HepG2 (cell line): ENCODE results near the gene NDE1. TPM values are rescaled to one million over a fixed set of nuclear protein-coding genes. Genes with fewer than 3 reads are reported as not detected.

Experiments used
- ATAC-seq: fragments of 200-7000 bp; cut with Tn5 transposase; 3 replicates; pipeline ENCODE4 v1.9.1; 2020; ENCODE audit warnings: mild to moderate bottlenecking, moderate library complexity
- BruUV-seq: library from RNA; stranded (reverse); fragments of 400-500 nt; replicated peaks from 2 replicates; lab custom pipeline; 2021; lab: Mats Ljungman, UMichigan
- CTCF ChIA-PET: fragments of 300-600 bp; formaldehyde crosslinking; extraction: SDS; loops from one replicate; lab custom pipeline; 2021; ENCODE audit warnings: low total read pairs, inconsistent platforms, low intra/inter-chr PET ratio; lab: Yijun Ruan, JAX
- POLR2A ChIA-PET: fragments of 350-600 bp; sonication (Branson Sonifier 250); formaldehyde crosslinking; loops from one replicate; lab custom pipeline; 2020; ENCODE audit warnings: antibody characterized with exemption, inconsistent platforms; lab: Yijun Ruan, JAX
- DNase-seq: peaks from one replicate; pipeline ENCODE4 v3.0.0-alpha.2; 2015; ENCODE audit warnings: low spot score
- FAIRE-seq: peaks from 3 replicates; lab custom pipeline; 2011; peaks lifted over from hg19 to GRCh38; lab: Jason Lieb, UNC
- H2AFZ ChIP-seq: one replicate; pipeline ENCODE4 v1.6.1; 2011; ENCODE audit warnings: low read length, inconsistent platforms
- H3K27ac ChIP-seq: fragments of 300-600 bp; 3 replicates; pipeline ENCODE4 v1.8.0; 2011; ENCODE audit warnings: mixed run types, mild to moderate bottlenecking, mixed read lengths, low read length, inconsistent platforms; ENCODE audit not compliant: insufficient read depth; ENCODE audit errors: extremely low read length
- H3K27me3 ChIP-seq, 2 experiments: fragments of 200-600 bp in 1 of 2; 2 replicates in 1 of 2; 3 replicates in 1 of 2; pipeline versions ENCODE4 v1.6.0 to v1.8.0; 2011; ENCODE audit warnings: low read length in 2 of 2, mild to moderate bottlenecking in 2 of 2, moderate library complexity in 2 of 2, inconsistent platforms in 1 of 2; ENCODE audit not compliant: insufficient read depth in 2 of 2, control insufficient read depth in 1 of 2
- H3K36me3 ChIP-seq, 2 experiments: fragments of 200-600 bp in 1 of 2; replicated peaks in 1 of 2; 2 replicates in 1 of 2; 3 replicates in 1 of 2; pipeline versions ENCODE4 v1.5.1 to v1.8.0; 2011; ENCODE audit warnings: low read length in 2 of 2, inconsistent platforms in 1 of 2; ENCODE audit not compliant: insufficient read depth in 2 of 2, control insufficient read depth in 1 of 2
- H3K4me1 ChIP-seq: 2 replicates; pipeline ENCODE4 v1.5.1; 2012; ENCODE audit warnings: low read length, inconsistent platforms; ENCODE audit not compliant: insufficient read depth
- H3K4me2 ChIP-seq: 2 replicates; pipeline ENCODE4 v1.6.0; 2011; ENCODE audit warnings: low read depth, low read length, inconsistent platforms
- H3K4me3 ChIP-seq, 3 experiments: fragments of 200-600 bp in 1 of 3; sonication (generic), shearing (Covaris generic) in 1 of 3; replicated peaks in 1 of 3; 2 replicates each; pipeline ENCODE4 v1.5.1; 2011 to 2016; ENCODE audit warnings: low read length in 3 of 3, inconsistent platforms in 2 of 3, low read depth in 2 of 3, mild to moderate bottlenecking in 2 of 3, control low read depth in 1 of 3, mixed read lengths in 1 of 3; ENCODE audit not compliant: insufficient read depth in 1 of 3
- H3K79me2 ChIP-seq: one replicate; pipeline ENCODE4 v1.6.1; 2011; ENCODE audit warnings: low read length, inconsistent platforms; ENCODE audit not compliant: insufficient read depth
- H3K9ac ChIP-seq: 2 replicates; pipeline ENCODE4 v1.6.0; 2011; ENCODE audit warnings: mild to moderate bottlenecking, low read depth, low read length, inconsistent platforms; ENCODE audit not compliant: insufficient read depth
- H3K9me3 ChIP-seq: 2 replicates; pipeline ENCODE4 v1.5.1; 2012; ENCODE audit warnings: mild to moderate bottlenecking, low read length
- H4K20me1 ChIP-seq: 2 replicates; pipeline ENCODE4 v1.6.0; 2011; ENCODE audit warnings: inconsistent platforms, mild to moderate bottlenecking, low read length, moderate library complexity; ENCODE audit not compliant: insufficient read depth
- ARID2 ChIP-seq: sonication (generic); formaldehyde crosslinking; IDR thresholded peaks from 2 replicates; pipeline ENCODE4 v1.8.1; 2022; ENCODE audit warnings: mild to moderate bottlenecking, missing genetic modification reagents, borderline replicate concordance
- NFATC3 ChIP-seq: sonication (generic); formaldehyde crosslinking; IDR thresholded peaks from 2 replicates; pipeline ENCODE4 v1.5.1; 2020; ENCODE audit warnings: mild to moderate bottlenecking, missing genetic modification reagents
- TCF7 ChIP-seq: sonication (generic); IDR thresholded peaks from 2 replicates; pipeline ENCODE4 v1.6.1; 2016; ENCODE audit warnings: antibody characterized with exemption, low read depth
- ZNF20 ChIP-seq: sonication (generic); formaldehyde crosslinking; IDR thresholded peaks from 2 replicates; pipeline ENCODE4 v1.4.0; 2020; ENCODE audit warnings: mild to moderate bottlenecking, moderate library complexity, missing genetic modification reagents
- WGBS: methylation state at CpG from one replicate; pipeline ENCODE4 v1.1.6; 2017; ENCODE audit warnings: low lambda C conversion rate; 5-methylcytosine and 5-hydroxymethylcytosine counted together
- in situ Hi-C: cut with HindIII; loops from 2 replicates; pipeline ENCODE4 v1.10.0; 2017; ENCODE audit warnings: low pct_unique_long_range_greater_than_20kb; ENCODE audit not compliant: extremely low pct_ligation_motif_present
- intact Hi-C: fragments of 100-400 bp; cut with micrococcal nuclease; formaldehyde crosslinking; loops from one replicate; pipeline ENCODE4 v1.10.0; 2022; ENCODE audit not compliant: unreplicated experiment
- polyA plus RNA-seq, 8 experiments: library from polyadenylated mRNA; depleted of rRNA in 3 of 8; stranded (reverse) in 7 of 8; unstranded in 1 of 8; fragments of >200 nt; fragmentation: Illumina TruSeq in 4 of 8; extraction: Trizol in 4 of 8; gene quantifications; 2 replicates each; pipeline versions ENCODE4 v1.2.1 to v1.2.3, GENCODE V29; 2011 to 2016; ENCODE audit warnings: low read depth in 4 of 8, missing spikeins in 1 of 8, mixed read lengths in 1 of 8; ENCODE audit not compliant: insufficient read depth in 1 of 8
- total RNA-seq, 5 experiments: library from RNA; depleted of rRNA; stranded (reverse); fragments of >200 nt; fragmentation: Illumina TruSeq; extraction: Trizol; gene quantifications; 2 replicates each; pipeline ENCODE4 v1.2.3, GENCODE V29; 2016; ENCODE audit warnings: low read depth in 1 of 5
- TF ChIP-seq, protein P1 (sequence below): sonication (generic); formaldehyde crosslinking; IDR thresholded peaks from 2 replicates; pipeline ENCODE4 v1.8.0; 2022; ENCODE audit warnings: missing genetic modification reagents, mild to moderate bottlenecking, moderate library complexity, borderline replicate concordance
- TF ChIP-seq, protein P2 (sequence below): sonication (generic); IDR thresholded peaks from 2 replicates; pipeline ENCODE4 v1.6.1; 2016; ENCODE audit warnings: low read depth, borderline replicate concordance
- TF ChIP-seq, protein P3 (sequence below): sonication (generic); formaldehyde crosslinking; IDR thresholded peaks from 2 replicates; pipeline ENCODE4 v1.4.0; 2020; ENCODE audit warnings: missing genetic modification reagents, borderline replicate concordance
- TF ChIP-seq, protein P4 (sequence below): sonication (generic); formaldehyde crosslinking; IDR thresholded peaks from 2 replicates; pipeline ENCODE4 v1.5.1; 2020; ENCODE audit warnings: mild to moderate bottlenecking, missing genetic modification reagents

The NDE1 gene
- total and polyA plus RNA-seq, 2 of the 13 experiments (the other 11 are each of a cell fraction or from before 2014, with no cell fraction given): 40.9 to 72.5 TPM

DNA sequence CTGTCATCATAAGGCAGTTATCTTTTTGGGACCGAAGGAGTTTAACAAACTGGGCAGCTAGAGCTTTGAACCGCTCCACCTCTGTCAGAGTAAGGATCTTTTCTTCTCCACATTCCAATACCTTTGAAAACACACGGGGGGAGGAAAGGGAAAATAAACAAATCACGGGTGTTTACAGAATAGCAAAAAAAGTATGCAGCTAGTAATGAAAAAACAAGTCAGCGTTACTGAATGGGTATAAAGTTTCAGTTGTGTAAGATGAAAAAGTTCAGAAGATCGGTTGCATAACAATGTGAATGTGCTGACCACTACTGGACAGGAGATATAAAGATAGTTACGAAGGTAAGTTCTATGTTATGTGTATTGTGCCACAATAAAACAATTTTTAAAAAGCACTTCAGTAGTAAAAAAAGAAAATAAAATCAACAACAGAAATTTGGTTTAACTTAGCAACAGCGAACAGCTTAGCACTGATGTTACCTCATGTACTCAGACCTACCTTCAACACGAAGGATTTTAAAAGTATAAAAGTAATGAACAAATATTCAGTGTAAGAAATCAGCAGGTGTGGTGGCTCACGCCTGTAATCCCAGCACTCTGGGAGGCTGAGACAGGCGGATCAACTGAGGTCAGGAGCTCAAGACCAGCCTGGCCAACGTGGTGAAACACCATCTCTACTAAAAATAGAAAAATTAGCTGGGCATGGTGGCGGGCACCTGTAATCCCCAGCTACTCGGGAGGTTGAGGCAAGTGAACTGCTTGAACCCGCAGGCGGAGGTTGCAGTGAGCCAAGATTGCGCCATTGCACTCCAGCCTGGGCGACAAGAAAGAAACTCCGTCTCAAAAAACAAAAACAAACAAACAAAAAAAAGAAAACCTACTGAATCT lies 41.4 kb upstream of the NDE1 start (continued):
- TF ChIP-seq, protein P1, sequence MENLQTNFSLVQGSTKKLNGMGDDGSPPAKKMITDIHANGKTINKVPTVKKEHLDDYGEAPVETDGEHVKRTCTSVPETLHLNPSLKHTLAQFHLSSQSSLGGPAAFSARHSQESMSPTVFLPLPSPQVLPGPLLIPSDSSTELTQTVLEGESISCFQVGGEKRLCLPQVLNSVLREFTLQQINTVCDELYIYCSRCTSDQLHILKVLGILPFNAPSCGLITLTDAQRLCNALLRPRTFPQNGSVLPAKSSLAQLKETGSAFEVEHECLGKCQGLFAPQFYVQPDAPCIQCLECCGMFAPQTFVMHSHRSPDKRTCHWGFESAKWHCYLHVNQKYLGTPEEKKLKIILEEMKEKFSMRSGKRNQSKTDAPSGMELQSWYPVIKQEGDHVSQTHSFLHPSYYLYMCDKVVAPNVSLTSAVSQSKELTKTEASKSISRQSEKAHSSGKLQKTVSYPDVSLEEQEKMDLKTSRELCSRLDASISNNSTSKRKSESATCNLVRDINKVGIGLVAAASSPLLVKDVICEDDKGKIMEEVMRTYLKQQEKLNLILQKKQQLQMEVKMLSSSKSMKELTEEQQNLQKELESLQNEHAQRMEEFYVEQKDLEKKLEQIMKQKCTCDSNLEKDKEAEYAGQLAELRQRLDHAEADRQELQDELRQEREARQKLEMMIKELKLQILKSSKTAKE (CRISPR knock-in tag): peak; percentile 59; the same call in 1 of the 2 replicates
- TF ChIP-seq NFATC3 (CRISPR knock-in tag): no peak

DNA sequence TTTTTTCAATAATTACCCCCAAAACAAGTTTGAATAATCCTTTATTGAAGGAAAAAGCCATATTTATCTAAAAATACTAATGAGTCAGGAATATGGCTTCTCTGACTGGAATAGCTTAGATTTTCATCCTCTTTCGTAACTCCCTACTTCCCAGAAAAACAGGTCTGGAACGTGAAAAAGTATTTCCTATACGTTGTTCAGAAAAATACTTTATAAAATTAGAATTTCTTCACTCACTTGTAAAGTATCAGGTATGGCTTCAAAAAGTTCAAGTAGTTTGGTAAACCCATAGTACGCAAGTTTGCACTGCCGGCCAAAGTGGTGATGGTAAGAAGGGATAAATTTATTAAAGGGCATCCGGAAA lies 40.8 kb upstream of the NDE1 start:
- H3K9me3 ChIP-seq: no peaks in the 10 kb centered on the region
- DNase-seq (no peak), ATAC-seq (no peak), FAIRE-seq (no peak)
- intact Hi-C loops (loop anchor here (2.0 kb wide), 1 partner anchor 18 kb away; no protein-coding TSS in a partner anchor), in situ Hi-C loops (no loop called here)
- H3K27ac ChIP-seq: peak overlapping the region; percentile 58
- TF ChIP-seq ZNF20 (0 out of 2 replicates have a peak, but pooled peaks have one; percentile 13), ARID2 (CRISPR knock-in tag) (0 out of 2 replicates have a peak, but pooled peaks have one; percentile 21), TCF7 (no peak)
- TF ChIP-seq, protein P2, sequence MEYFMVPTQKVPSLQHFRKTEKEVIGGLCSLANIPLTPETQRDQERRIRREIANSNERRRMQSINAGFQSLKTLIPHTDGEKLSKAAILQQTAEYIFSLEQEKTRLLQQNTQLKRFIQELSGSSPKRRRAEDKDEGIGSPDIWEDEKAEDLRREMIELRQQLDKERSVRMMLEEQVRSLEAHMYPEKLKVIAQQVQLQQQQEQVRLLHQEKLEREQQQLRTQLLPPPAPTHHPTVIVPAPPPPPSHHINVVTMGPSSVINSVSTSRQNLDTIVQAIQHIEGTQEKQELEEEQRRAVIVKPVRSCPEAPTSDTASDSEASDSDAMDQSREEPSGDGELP: 0 out of 2 replicates have a peak, but pooled peaks have one; percentile 7
- TF ChIP-seq, protein P3, sequence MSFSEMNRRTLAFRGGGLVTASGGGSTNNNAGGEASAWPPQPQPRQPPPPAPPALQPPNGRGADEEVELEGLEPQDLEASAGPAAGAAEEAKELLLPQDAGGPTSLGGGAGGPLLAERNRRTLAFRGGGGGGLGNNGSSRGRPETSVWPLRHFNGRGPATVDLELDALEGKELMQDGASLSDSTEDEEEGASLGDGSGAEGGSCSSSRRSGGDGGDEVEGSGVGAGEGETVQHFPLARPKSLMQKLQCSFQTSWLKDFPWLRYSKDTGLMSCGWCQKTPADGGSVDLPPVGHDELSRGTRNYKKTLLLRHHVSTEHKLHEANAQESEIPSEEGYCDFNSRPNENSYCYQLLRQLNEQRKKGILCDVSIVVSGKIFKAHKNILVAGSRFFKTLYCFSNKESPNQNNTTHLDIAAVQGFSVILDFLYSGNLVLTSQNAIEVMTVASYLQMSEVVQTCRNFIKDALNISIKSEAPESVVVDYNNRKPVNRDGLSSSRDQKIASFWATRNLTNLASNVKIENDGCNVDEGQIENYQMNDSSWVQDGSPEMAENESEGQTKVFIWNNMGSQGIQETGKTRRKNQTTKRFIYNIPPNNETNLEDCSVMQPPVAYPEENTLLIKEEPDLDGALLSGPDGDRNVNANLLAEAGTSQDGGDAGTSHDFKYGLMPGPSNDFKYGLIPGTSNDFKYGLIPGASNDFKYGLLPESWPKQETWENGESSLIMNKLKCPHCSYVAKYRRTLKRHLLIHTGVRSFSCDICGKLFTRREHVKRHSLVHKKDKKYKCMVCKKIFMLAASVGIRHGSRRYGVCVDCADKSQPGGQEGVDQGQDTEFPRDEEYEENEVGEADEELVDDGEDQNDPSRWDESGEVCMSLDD (CRISPR knock-in tag): 0 out of 2 replicates have a peak, but pooled peaks have one; percentile 23
- TF ChIP-seq, protein P4, sequence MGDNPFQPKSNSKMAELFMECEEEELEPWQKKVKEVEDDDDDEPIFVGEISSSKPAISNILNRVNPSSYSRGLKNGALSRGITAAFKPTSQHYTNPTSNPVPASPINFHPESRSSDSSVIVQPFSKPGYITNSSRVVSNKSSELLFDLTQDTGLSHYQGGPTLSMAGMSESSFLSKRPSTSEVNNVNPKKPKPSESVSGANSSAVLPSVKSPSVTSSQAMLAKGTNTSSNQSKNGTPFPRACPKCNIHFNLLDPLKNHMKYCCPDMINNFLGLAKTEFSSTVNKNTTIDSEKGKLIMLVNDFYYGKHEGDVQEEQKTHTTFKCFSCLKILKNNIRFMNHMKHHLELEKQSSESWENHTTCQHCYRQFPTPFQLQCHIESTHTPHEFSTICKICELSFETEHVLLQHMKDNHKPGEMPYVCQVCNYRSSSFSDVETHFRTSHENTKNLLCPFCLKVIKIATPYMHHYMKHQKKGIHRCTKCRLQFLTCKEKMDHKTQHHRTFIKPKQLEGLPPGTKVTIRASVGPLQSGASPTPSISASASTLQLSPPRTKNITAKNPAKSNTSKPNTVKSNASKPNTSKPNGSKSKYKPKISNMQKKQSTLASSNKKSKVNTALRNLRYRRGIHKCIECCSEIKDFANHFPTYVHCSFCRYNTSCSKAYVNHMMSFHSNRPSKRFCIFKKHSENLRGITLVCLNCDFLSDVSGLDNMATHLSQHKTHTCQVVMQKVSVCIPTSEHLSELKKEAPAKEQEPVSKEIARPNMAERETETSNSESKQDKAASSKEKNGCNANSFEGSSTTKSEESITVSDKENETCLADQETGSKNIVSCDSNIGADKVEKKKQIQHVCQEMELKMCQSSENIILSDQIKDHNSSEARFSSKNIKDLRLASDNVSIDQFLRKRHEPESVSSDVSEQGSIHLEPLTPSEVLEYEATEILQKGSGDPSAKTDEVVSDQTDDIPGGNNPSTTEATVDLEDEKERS (CRISPR knock-in tag): peak; percentile 73; the same call in 1 of the 2 replicates
- no peaks in the 10 kb centered on the region for H3K79me2 ChIP-seq
- ChIA-PET POLR2A (interaction anchor here (2.3 to 6.0 kb wide), 4 partner anchors 18 to 34 kb away, joined by 10 to 89 read pairs (median 52); partner anchors contain the start of gene MARF1), CTCF (no interaction called here)
- no peak overlapping the region for H2AFZ ChIP-seq
- H3K9ac ChIP-seq: no peak overlapping the region
- BruUV-seq: no TSS peak
- H3K36me3 ChIP-seq: peaks cover 25 to 42% of the 10 kb centered on the region in 2 experiments
- H4K20me1 ChIP-seq: no peaks in the 10 kb centered on the region
- H3K27me3 ChIP-seq: no peaks in the 10 kb centered on the region
- H3K4me3 ChIP-seq: no peak overlapping the region
- H3K4me2 ChIP-seq: no peak overlapping the region
- peaks cover 74% of the 10 kb centered on the region for H3K4me1 ChIP-seq
- 90% methylated on average over 6 of the region's 6 CpGs for WGBS
